ENCODE results near the gene ABHD5. TPM values are rescaled to one million over a fixed set of nuclear protein-coding genes. Genes with fewer than 3 reads are reported as not detected.

Gene ABHD5
- total RNA-seq, 1 experiment from 2014 or later, result 10.5 TPM

DNA sequence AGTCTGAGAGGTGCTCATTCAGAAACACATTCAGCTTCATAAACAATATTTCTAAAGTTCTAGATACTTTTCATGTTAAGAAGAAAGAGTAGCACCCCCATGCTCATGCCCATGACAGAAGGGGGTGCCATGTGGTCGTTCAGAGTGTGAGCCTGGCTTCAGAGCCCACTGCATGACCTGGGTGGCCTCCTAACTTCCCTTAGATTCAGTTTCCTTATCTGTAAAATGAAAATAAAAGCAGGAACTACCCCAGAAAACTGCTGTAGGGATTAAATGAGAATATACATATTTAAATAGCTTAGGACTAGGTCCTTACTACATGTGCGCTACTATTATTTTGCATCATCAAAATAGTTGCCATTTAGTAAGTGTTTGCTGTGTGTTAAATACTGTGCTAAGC, 69.2 kb downstream of the ABHD5 start:
- in situ Hi-C loops (cut with HindIII; ENCODE audit: low pct_unique_long_range_greater_than_20kb, low sequenced_read_pairs), result no loop called here
- DNase-seq (ENCODE audit: low read depth, low spot score), result no peak
- Histone ChIP-seq H3K27me3 (ENCODE audit: control insufficient read depth, insufficient read depth, low read length) (no peaks in the 10 kb centered on the region), H3K4me3 (ENCODE audit: low read depth in 2 of 2, low read length in 2 of 2) (no peak overlapping the region), H3K9me3 (ENCODE audit: control insufficient read depth, insufficient read depth, low read depth, low read length) (no peaks in the 10 kb centered on the region), H3K36me3 (ENCODE audit: control insufficient read depth, insufficient read depth, low read length) (no peaks in the 10 kb centered on the region), H3K27ac (ENCODE audit: low read length) (no peak overlapping the region), H3K4me1 (ENCODE audit: control insufficient read depth, insufficient read depth, low read length) (no peaks in the 10 kb centered on the region)
- ChIA-PET CTCF (no interaction called here), POLR2A (no interaction called here)
- intact Hi-C loops (cut with micrococcal nuclease; ENCODE audit: unreplicated experiment), result no loop called here
- BruUV-seq (replicated peaks), result no TSS peak
- TF ChIP-seq, protein P1, sequence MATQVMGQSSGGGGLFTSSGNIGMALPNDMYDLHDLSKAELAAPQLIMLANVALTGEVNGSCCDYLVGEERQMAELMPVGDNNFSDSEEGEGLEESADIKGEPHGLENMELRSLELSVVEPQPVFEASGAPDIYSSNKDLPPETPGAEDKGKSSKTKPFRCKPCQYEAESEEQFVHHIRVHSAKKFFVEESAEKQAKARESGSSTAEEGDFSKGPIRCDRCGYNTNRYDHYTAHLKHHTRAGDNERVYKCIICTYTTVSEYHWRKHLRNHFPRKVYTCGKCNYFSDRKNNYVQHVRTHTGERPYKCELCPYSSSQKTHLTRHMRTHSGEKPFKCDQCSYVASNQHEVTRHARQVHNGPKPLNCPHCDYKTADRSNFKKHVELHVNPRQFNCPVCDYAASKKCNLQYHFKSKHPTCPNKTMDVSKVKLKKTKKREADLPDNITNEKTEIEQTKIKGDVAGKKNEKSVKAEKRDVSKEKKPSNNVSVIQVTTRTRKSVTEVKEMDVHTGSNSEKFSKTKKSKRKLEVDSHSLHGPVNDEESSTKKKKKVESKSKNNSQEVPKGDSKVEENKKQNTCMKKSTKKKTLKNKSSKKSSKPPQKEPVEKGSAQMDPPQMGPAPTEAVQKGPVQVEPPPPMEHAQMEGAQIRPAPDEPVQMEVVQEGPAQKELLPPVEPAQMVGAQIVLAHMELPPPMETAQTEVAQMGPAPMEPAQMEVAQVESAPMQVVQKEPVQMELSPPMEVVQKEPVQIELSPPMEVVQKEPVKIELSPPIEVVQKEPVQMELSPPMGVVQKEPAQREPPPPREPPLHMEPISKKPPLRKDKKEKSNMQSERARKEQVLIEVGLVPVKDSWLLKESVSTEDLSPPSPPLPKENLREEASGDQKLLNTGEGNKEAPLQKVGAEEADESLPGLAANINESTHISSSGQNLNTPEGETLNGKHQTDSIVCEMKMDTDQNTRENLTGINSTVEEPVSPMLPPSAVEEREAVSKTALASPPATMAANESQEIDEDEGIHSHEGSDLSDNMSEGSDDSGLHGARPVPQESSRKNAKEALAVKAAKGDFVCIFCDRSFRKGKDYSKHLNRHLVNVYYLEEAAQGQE (IDR thresholded peaks at IDR 0.05; ENCODE audit: insufficient read depth in 1 of 2, low read depth in 2 of 2, low read length in 1 of 2), result no peak
- no peak for TF ChIP-seq POLR2AphosphoS5 (IDR thresholded peaks at IDR 0.05; ENCODE audit: low read depth, low read length)
- TF ChIP-seq TCF7L2 (IDR thresholded peaks at IDR 0.05; ENCODE audit: low read depth, low read length), result no peak
- no peak for TF ChIP-seq SIN3A (IDR thresholded peaks at IDR 0.05; ENCODE audit: borderline replicate concordance, insufficient read depth, low read depth, low read length)
- TF ChIP-seq, protein P2, sequence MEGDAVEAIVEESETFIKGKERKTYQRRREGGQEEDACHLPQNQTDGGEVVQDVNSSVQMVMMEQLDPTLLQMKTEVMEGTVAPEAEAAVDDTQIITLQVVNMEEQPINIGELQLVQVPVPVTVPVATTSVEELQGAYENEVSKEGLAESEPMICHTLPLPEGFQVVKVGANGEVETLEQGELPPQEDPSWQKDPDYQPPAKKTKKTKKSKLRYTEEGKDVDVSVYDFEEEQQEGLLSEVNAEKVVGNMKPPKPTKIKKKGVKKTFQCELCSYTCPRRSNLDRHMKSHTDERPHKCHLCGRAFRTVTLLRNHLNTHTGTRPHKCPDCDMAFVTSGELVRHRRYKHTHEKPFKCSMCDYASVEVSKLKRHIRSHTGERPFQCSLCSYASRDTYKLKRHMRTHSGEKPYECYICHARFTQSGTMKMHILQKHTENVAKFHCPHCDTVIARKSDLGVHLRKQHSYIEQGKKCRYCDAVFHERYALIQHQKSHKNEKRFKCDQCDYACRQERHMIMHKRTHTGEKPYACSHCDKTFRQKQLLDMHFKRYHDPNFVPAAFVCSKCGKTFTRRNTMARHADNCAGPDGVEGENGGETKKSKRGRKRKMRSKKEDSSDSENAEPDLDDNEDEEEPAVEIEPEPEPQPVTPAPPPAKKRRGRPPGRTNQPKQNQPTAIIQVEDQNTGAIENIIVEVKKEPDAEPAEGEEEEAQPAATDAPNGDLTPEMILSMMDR (IDR thresholded peaks at IDR 0.05), result no peak
- no peak for ATAC-seq

DNA sequence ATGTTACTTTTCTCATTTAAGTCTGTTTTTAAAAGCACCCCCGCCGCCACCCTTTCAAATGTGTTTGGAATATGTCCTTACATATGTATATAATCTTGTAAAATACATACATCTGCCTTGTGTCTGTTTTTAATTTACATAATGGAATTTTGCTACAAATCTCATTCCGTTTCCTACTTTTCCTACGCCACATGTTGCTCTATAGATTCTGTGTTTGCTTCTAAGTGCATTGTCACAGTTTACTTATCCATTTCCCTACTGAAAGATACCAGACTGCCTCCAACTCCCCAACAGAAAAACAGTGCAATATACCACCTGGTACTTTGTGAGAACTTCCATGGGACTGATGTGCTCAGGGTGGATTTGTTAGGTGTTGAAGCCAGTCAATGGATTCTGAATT, 70.2 kb downstream of the ABHD5 start:
- CTCF ChIA-PET, result interaction anchor here (0.6 kb wide), 1 partner anchor 139 kb away, joined by 5 read pairs; the partner anchor contains the start of gene ANO10
- no peak for DNase-seq (ENCODE audit: low read depth, low spot score)
- no peak overlapping the region for H3K27ac ChIP-seq (ENCODE audit: low read length)
- H3K4me1 ChIP-seq (ENCODE audit: control insufficient read depth, insufficient read depth, low read length), result no peaks in the 10 kb centered on the region
- no peaks in the 10 kb centered on the region for H3K36me3 ChIP-seq (ENCODE audit: control insufficient read depth, insufficient read depth, low read length)
- ATAC-seq, result no peak
- H3K9me3 ChIP-seq (ENCODE audit: control insufficient read depth, insufficient read depth, low read depth, low read length), result no peaks in the 10 kb centered on the region
- BruUV-seq (replicated peaks), result no TSS peak
- in situ Hi-C loops (cut with HindIII; ENCODE audit: low pct_unique_long_range_greater_than_20kb, low sequenced_read_pairs), result no loop called here
- TF ChIP-seq, protein P2 (IDR thresholded peaks at IDR 0.05), result no peak
- no peak for TF ChIP-seq TCF7L2 (IDR thresholded peaks at IDR 0.05; ENCODE audit: low read depth, low read length)
- TF ChIP-seq, protein P1 (IDR thresholded peaks at IDR 0.05; ENCODE audit: insufficient read depth in 1 of 2, low read depth in 2 of 2, low read length in 1 of 2), result no peak
- TF ChIP-seq POLR2AphosphoS5 (IDR thresholded peaks at IDR 0.05; ENCODE audit: low read depth, low read length), result no peak
- no peak for TF ChIP-seq SIN3A (IDR thresholded peaks at IDR 0.05; ENCODE audit: borderline replicate concordance, insufficient read depth, low read depth, low read length)
- POLR2A ChIA-PET, result no interaction called here
- no peaks in the 10 kb centered on the region for H3K27me3 ChIP-seq (ENCODE audit: control insufficient read depth, insufficient read depth, low read length)
- H3K4me3 ChIP-seq (ENCODE audit: low read depth in 2 of 2, low read length in 2 of 2), result no peak overlapping the region
- intact Hi-C loops (cut with micrococcal nuclease; ENCODE audit: unreplicated experiment), result no loop called here

Data from Panc1 (cell line).